ENCODE measurements around the gene PAM. TPM values are rescaled to one million over a fixed set of nuclear protein-coding genes. Genes with fewer than 3 reads are reported as not detected.

The PAM gene
- total RNA-seq, 2 experiments from 2014 or later: 15.1 to 16.1 TPM

DNA sequence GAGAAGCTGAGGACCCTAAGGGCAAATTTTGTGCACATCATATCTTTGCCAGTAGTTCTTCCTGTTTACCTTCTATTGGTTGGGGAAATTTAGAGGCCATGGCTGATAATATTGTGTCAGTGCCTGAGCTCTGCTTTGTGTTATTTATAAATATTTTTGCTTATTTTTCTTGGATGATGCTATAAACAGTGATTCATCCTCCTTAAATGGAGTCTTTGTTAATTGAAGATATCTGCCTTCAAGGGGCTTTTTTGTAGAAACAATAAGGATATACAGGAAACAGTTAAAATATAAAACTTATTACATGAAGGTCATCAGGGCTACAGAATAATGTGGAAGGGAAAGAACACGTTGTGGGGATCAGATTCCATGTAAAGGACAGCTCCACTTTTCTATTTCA, 78.0 kb downstream of the PAM start:
- Mint-ChIP-seq H3K9me3 (no peaks in the 10 kb centered on the region), H3K27me3 (no peaks in the 10 kb centered on the region), H3K4me1 (ENCODE audit: low read depth) (peaks cover 12% of the 10 kb centered on the region), H3K27ac (no peak overlapping the region), H3K36me3 (ENCODE audit: low read depth) (no peaks in the 10 kb centered on the region), H3K4me3 (no peak overlapping the region)
- Histone ChIP-seq H3K9me3 (ENCODE audit: control insufficient read depth in 1 of 2, insufficient read depth in 1 of 2, low read length in 2 of 2) (no peaks in the 10 kb centered on the region), H3K27me3 (ENCODE audit: control insufficient read depth in 1 of 2, insufficient read depth in 2 of 2, low read length in 2 of 2) (no peaks in the 10 kb centered on the region), H3K36me3 (ENCODE audit: insufficient read depth, low read length) (no peaks in the 10 kb centered on the region), H3K4me3 (ENCODE audit: low read length) (no peak overlapping the region), H3K4me1 (ENCODE audit: insufficient read depth, low read length) (no peaks in the 10 kb centered on the region), H3K27ac (ENCODE audit: low read depth in 1 of 2, low read length in 2 of 2) (no peak overlapping the region)
- ChIA-PET POLR2A (no interaction called here), CTCF (no interaction called here)
- intact Hi-C loops (cut with DNase I, micrococcal nuclease): no loop called here
- no peak for DNase-seq
- no peak for TF ChIP-seq CTCF (IDR thresholded peaks at IDR 0.05)
- no peak for ATAC-seq (ENCODE audit: poor library complexity)

GRCh38 chr5:102834438-102834964, 79.4 kb downstream of the PAM start:
- POLR2A ChIA-PET: no interaction called here
- H3K27ac ChIP-seq (ENCODE audit: low read depth in 1 of 2, low read length in 2 of 2): no peak overlapping the region
- TF ChIP-seq CTCF (IDR thresholded peaks at IDR 0.05): no peak
- Mint-ChIP-seq H3K36me3 (ENCODE audit: low read depth) (no peaks in the 10 kb centered on the region), H3K4me1 (ENCODE audit: low read depth) (peaks cover 12% of the 10 kb centered on the region), H3K4me3 (no peak overlapping the region), H3K27ac (no peak overlapping the region), H3K9me3 (no peaks in the 10 kb centered on the region), H3K27me3 (no peaks in the 10 kb centered on the region)
- no peaks in the 10 kb centered on the region for H3K27me3 ChIP-seq (ENCODE audit: control insufficient read depth in 1 of 2, insufficient read depth in 2 of 2, low read length in 2 of 2)
- no peak overlapping the region for H3K4me3 ChIP-seq (ENCODE audit: low read length)
- no peak for ATAC-seq (ENCODE audit: poor library complexity)
- CTCF ChIA-PET: no interaction called here
- no peaks in the 10 kb centered on the region for H3K9me3 ChIP-seq (ENCODE audit: control insufficient read depth in 1 of 2, insufficient read depth in 1 of 2, low read length in 2 of 2)
- DNase-seq: no peak
- intact Hi-C loops (cut with DNase I, micrococcal nuclease): no loop called here
- no peaks in the 10 kb centered on the region for H3K4me1 ChIP-seq (ENCODE audit: insufficient read depth, low read length)
- H3K36me3 ChIP-seq (ENCODE audit: insufficient read depth, low read length): no peaks in the 10 kb centered on the region

DNA sequence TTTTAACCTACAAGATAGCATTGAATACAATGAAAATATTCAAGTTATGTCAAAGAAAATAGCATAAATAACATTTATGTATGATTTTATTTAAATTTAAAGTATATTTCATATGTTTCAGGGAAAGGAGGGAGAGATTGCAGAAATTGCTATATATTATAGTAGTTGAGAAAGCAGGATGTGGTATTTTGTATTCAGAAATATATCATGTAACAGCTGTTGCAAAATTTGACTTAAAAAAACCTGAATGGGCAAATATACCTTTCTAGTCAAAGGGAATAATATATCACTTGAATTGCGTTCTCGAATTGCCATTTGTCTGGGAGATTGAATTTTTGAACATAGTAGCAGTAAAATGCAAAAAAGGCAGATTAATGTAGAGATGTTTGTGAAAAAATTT, 80.6 kb downstream of the PAM start:
- Mint-ChIP-seq H3K9me3 (no peaks in the 10 kb centered on the region), H3K36me3 (ENCODE audit: low read depth) (no peaks in the 10 kb centered on the region), H3K4me1 (ENCODE audit: low read depth) (peaks cover 12% of the 10 kb centered on the region), H3K27ac (no peak overlapping the region), H3K4me3 (no peak overlapping the region), H3K27me3 (no peaks in the 10 kb centered on the region)
- no peaks in the 10 kb centered on the region for H3K27me3 ChIP-seq (ENCODE audit: control insufficient read depth in 1 of 2, insufficient read depth in 2 of 2, low read length in 2 of 2)
- no peak overlapping the region for H3K27ac ChIP-seq (ENCODE audit: low read depth in 1 of 2, low read length in 2 of 2)
- intact Hi-C loops (cut with DNase I, micrococcal nuclease): no loop called here
- ChIA-PET CTCF (no interaction called here), POLR2A (no interaction called here)
- H3K9me3 ChIP-seq (ENCODE audit: control insufficient read depth in 1 of 2, insufficient read depth in 1 of 2, low read length in 2 of 2): no peaks in the 10 kb centered on the region
- no peak for TF ChIP-seq CTCF (IDR thresholded peaks at IDR 0.05)
- no peak overlapping the region for H3K4me3 ChIP-seq (ENCODE audit: low read length)
- ATAC-seq (ENCODE audit: poor library complexity) (no peak), DNase-seq (no peak)
- H3K4me1 ChIP-seq (ENCODE audit: insufficient read depth, low read length): no peaks in the 10 kb centered on the region
- H3K36me3 ChIP-seq (ENCODE audit: insufficient read depth, low read length): no peaks in the 10 kb centered on the region

Data from CD4-positive, alpha-beta T cell (primary cell).